ENCODE results near the gene CTBP1. TPM values are rescaled to one million over a fixed set of nuclear protein-coding genes. Genes with fewer than 3 reads are reported as not detected.

Gene CTBP1
- total RNA-seq (ENCODE audit: low replicate concordance), result 171 and 243 TPM in 2 replicates

GRCh38 chr4:1248245-1249147, at the start of gene CTBP1:
Gene CTBP1, minus strand, starts transcription at chr4:1249130. Its CDS starts 7,799 bp downstream, at chr4:1241331.
- Histone ChIP-seq H2AFZ (replicated peaks) (peak within 1 kb of the TSS; percentile 92), H3F3A (ENCODE audit: low read depth) (no peaks in the 10 kb centered on the region), H3K9me3 (ENCODE audit: low read depth) (peaks cover 8% of the 10 kb centered on the region), H3K27ac (peak within 1 kb of the TSS; percentile 90), H3K27me3 (no peaks in the 10 kb centered on the region), H3K4me2 (peak within 1 kb of the TSS; percentile 100), H3K4me3 (peak within 1 kb of the TSS; percentile 83), H4K20me1 (ENCODE audit: low read depth) (peaks cover 44% of the 10 kb centered on the region), H3K36me3 (peaks cover 5% of the 10 kb centered on the region), H3K79me2 (ENCODE audit: low read depth) (peaks cover 49% of the 10 kb centered on the region), H3K4me1 (peaks cover 10% of the 10 kb centered on the region), H3K9ac (peak within 1 kb of the TSS; percentile 89)
- H3K9me3 Mint-ChIP-seq, result peaks cover 29% of the 10 kb centered on the region
- peaks cover 9% of the 10 kb centered on the region for H3K27me3 Mint-ChIP-seq (ENCODE audit: insufficient read depth, low read depth)
- H3K4me3 Mint-ChIP-seq, result peak within 1 kb of the TSS; percentile 89
- H3K27ac Mint-ChIP-seq, result peak within 1 kb of the TSS; percentile 50
- peaks cover 15% of the 10 kb centered on the region for H3K4me1 Mint-ChIP-seq
- H3K36me3 Mint-ChIP-seq, result peaks cover 32% of the 10 kb centered on the region
- TF ChIP-seq EZH2phosphoT487 (IDR thresholded peaks at IDR 0.05) (no peak), CTCF (IDR thresholded peaks at IDR 0.05) (no peak), EZH2 (IDR thresholded peaks at IDR 0.05) (no peak)
- peak; percentile 94 for DNase-seq (ENCODE audit: low spot score)

GRCh38 chr4:1298461-1298860, 49.5 kb upstream of the CTBP1 start:
- H3K9me3 ChIP-seq (ENCODE audit: low read depth), result no peaks in the 10 kb centered on the region
- Mint-ChIP-seq H3K9me3 (no peaks in the 10 kb centered on the region), H3K27me3 (ENCODE audit: insufficient read depth, low read depth) (peaks cover 5% of the 10 kb centered on the region), H3K4me3 (no peak overlapping the region), H3K27ac (no peak overlapping the region), H3K36me3 (peaks cover 23% of the 10 kb centered on the region), H3K4me1 (peaks cover 5% of the 10 kb centered on the region)
- no peaks in the 10 kb centered on the region for H3K4me1 ChIP-seq
- no peaks in the 10 kb centered on the region for H3F3A ChIP-seq (ENCODE audit: low read depth)
- H3K27me3 ChIP-seq, result no peaks in the 10 kb centered on the region
- H2AFZ ChIP-seq (replicated peaks), result no peak overlapping the region
- no peak for DNase-seq (ENCODE audit: low spot score)
- no peak overlapping the region for H3K4me3 ChIP-seq
- H4K20me1 ChIP-seq (ENCODE audit: low read depth), result peaks cover 73% of the 10 kb centered on the region
- no peak overlapping the region for H3K4me2 ChIP-seq
- TF ChIP-seq CTCF (IDR thresholded peaks at IDR 0.05), result no peak
- TF ChIP-seq EZH2 (IDR thresholded peaks at IDR 0.05), result no peak
- no peak for TF ChIP-seq EZH2phosphoT487 (IDR thresholded peaks at IDR 0.05)
- H3K79me2 ChIP-seq (ENCODE audit: low read depth), result peaks cover 94% of the 10 kb centered on the region
- no peak overlapping the region for H3K27ac ChIP-seq
- H3K9ac ChIP-seq, result no peak overlapping the region
- H3K36me3 ChIP-seq, result no peaks in the 10 kb centered on the region

- Mint-ChIP-seq H3K27ac (peak overlapping the region; percentile 4), H3K27me3 (ENCODE audit: insufficient read depth, low read depth) (peaks cover 5% of the 10 kb centered on the region), H3K4me3 (no peak overlapping the region), H3K4me1 (peaks cover 5% of the 10 kb centered on the region), H3K36me3 (peaks cover 23% of the 10 kb centered on the region), H3K9me3 (no peaks in the 10 kb centered on the region)
- Histone ChIP-seq H4K20me1 (ENCODE audit: low read depth) (peaks cover 81% of the 10 kb centered on the region), H3K27me3 (no peaks in the 10 kb centered on the region), H3K4me3 (no peak overlapping the region), H3K4me2 (no peak overlapping the region), H3K9ac (no peak overlapping the region), H2AFZ (replicated peaks) (no peak overlapping the region), H3K9me3 (ENCODE audit: low read depth) (no peaks in the 10 kb centered on the region), H3K4me1 (no peaks in the 10 kb centered on the region), H3K36me3 (no peaks in the 10 kb centered on the region), H3K79me2 (ENCODE audit: low read depth) (peaks cover 94% of the 10 kb centered on the region), H3F3A (ENCODE audit: low read depth) (no peaks in the 10 kb centered on the region), H3K27ac (no peak overlapping the region)
- peak; percentile 37 for DNase-seq (ENCODE audit: low spot score)
- no peak for TF ChIP-seq EZH2 (IDR thresholded peaks at IDR 0.05)
- TF ChIP-seq EZH2phosphoT487 (IDR thresholded peaks at IDR 0.05), result no peak
Observed at GRCh38 chr4:1297456-1298325, 48.8 kb upstream of the CTBP1 start.
